Choroid plexus epithelial cell (primary cell): Measurements from ENCODE around the gene DNLZ.

Source experiments
- DNase-seq: peaks from one replicate; pipeline ENCODE4 v3.0.0-alpha.2; 2010; ENCODE audit warnings: low read depth
- H3K4me3 ChIP-seq: 2 replicates; pipeline ENCODE4 v1.5.1; 2011; ENCODE audit warnings: low read depth, mild to moderate bottlenecking, control low read depth, low read length, moderate library complexity
- TF ChIP-seq, protein P1 (sequence below): conservative IDR thresholded peaks from 2 replicates; pipeline ENCODE4 v1.5.1; 2011; ENCODE audit warnings: low read depth, mild to moderate bottlenecking, control low read depth, inconsistent platforms, low read length, moderate library complexity

The DNLZ gene

DNA sequence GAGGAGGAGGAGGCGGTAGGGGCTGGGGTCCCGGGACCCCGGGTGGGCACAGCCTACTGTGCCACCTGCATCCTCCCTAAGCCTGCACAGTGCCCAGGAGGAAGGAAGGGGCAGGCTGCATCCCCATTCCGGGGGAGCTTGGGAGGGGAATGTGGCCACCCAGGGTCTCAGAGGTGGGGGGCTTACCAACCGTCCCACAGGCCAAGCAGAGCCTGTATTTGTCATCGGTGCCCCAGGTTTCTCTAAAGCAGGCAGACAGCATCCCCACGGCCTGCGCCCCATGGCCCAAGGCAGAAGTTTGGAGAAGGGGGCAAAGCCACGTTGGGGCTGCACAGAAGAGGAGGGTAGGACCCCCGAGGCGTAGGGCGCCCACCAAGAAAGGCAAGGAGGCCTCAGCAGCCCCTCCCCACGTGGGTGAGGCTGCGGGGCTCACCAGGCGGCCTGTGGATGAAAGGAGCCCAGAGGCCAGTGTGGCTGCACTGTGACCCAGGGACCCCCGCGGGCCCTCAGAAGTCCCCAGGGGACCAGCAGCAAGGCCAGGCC is 36.7 kb downstream of the DNLZ start:
- peak overlapping the region; percentile 79 for H3K4me3 ChIP-seq
- TF ChIP-seq, protein P1, sequence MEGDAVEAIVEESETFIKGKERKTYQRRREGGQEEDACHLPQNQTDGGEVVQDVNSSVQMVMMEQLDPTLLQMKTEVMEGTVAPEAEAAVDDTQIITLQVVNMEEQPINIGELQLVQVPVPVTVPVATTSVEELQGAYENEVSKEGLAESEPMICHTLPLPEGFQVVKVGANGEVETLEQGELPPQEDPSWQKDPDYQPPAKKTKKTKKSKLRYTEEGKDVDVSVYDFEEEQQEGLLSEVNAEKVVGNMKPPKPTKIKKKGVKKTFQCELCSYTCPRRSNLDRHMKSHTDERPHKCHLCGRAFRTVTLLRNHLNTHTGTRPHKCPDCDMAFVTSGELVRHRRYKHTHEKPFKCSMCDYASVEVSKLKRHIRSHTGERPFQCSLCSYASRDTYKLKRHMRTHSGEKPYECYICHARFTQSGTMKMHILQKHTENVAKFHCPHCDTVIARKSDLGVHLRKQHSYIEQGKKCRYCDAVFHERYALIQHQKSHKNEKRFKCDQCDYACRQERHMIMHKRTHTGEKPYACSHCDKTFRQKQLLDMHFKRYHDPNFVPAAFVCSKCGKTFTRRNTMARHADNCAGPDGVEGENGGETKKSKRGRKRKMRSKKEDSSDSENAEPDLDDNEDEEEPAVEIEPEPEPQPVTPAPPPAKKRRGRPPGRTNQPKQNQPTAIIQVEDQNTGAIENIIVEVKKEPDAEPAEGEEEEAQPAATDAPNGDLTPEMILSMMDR: no peak
- DNase-seq: peak; percentile 39

DNA sequence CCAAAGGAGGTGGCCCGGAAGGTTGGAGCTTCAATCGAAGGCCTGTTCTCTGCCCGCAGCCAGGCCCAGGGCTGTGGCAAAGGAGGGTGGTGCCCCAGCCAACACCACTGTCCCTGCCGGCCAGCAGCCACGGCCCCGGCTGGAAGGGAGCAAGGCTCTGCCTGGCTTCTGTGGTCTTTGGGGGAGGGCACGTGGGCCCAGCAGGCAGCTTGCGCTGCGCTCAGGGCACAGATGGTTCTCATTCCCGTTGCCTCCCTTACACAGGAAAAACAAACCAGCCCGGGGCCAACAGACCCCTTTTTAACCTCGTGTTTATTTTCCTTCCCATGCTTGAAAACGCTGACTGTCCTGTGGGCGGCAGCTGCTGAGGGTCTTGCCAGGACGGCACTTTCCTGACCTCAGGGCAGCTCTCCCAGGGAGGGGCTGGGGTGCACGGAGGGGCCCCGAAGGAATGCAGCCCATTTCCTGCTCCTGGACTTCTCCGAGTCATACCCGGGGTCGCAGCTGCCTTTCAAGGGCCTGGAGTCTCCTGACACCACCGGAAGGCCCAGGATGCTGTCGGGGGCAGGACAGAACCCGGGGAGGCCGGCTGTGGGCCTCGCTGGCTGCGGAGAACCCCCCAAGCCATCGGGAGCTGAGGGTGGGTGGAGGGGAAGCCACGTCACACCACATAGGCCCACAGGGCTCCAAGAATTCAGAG is 37.3 kb downstream of the DNLZ start:
- peak overlapping the region; percentile 1 for H3K4me3 ChIP-seq
- TF ChIP-seq, protein P1: no peak
- peak; percentile 89 for DNase-seq

DNA sequence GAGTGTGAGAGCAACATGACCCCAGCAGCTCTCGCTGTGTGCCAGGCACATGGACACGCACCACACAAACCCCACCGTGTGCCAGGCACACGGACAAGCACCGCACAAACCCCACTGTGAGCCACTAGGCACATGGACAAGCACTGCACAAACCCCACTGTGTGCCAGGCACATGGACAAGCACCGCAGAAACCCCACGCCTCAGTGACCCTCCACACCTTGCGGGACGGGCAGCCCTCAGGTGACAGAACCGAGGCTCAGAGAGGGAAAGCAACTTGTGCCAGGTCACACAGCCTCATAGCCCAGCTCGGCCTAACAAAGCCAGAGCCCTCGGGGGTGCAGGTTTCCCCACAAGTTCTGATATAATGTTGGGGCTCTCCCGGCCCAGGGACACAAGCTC is 38.2 kb downstream of the DNLZ start:
- no peak for DNase-seq
- H3K4me3 ChIP-seq: no peak overlapping the region
- TF ChIP-seq, protein P1: no peak

DNA sequence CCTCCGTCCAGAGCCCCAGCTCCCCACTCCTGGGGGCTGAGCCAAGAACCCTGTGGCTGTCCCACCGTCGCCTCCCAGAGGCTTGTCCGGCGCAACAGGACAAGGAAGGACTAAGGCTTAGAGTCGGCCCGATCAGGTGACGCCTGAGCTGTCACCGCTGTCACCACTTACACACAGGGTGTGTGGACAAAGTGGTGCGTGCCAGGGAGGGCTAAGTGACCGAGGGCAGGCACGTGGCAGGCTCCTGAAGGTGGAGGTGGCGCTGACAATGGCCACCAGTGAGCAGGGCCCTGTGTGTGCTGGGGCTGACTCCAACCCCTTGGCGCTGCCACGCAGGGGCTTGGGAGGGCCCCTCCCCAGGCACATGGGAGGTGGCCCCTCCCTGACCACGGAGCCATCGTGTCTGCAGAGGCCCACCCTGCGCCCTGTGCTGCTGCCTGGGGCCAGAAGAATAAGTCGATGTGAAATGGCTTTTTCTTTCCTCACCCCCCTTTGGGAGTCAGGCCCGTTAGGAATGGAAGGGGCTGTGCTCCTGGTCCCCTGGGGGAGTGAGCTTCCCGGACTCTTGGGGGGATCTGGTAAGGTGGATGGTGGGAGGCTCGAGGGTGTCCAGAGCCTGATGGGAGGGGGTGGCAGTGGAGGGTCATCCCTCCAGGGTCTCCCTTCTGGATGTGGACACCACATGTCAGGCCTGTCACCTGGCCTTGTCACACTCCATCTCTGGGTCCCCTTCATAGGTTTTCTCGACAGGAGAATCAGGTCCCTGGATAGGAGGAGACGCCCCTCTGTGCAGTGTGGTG is 38.8 kb downstream of the DNLZ start:
- DNase-seq: no peak
- H3K4me3 ChIP-seq: no peak overlapping the region
- TF ChIP-seq, protein P1: no peak

DNA sequence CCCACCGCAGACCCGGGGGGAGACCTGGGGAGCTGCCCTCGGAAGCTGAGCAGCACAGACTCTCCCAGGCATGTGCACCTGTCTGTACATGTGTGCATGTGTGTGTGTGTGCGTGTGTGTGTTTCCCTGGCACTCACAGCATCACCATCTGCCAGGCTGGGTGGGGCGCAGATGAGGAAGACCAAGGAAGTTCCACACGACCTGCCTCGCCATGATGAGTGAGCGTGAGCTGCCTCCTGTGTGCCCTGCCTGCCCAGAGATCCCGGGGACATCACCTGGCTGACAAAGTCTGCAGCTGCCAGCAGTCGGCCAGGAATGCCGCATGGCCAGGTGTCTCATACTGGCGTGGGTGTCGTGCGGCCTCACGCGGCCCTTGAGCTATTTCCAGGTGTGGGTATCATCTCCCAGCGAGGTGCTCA is 40.2 kb downstream of the DNLZ start:
- no peak for DNase-seq
- H3K4me3 ChIP-seq: no peak overlapping the region
- TF ChIP-seq, protein P1: no peak

DNA sequence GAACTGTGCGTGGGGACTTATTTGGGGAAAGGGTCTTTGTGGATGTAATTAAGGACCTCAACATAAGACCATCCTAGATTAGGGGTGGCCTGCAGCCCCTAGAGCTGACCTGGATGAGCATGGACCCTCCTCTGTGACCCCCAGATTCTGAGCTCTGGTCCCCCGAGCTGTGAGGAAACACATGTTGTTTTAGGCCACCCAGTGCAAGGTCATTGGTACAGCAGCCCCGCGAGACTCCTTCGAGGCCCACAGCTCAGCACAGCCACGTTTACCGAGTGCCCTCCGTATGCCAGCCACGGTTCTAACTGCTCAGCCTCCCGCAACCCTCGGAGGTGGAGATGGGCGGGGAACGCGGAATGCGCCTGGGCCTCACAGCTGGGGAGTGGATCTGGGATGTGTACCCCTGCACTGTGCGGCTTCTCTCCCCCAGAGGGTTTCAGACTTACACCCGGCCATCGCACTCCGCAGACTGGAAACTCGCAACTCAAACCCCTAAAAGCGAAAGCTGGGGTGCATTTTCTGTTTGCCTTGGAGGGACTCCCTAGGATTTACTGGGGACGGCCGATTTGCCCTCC is 40.7 kb downstream of the DNLZ start:
- no peak overlapping the region for H3K4me3 ChIP-seq
- TF ChIP-seq, protein P1: no peak
- no peak for DNase-seq
